ENCODE measurements around the gene DDX28.
A peak's percentile ranks its signal among the peaks of the same experiment; 100 is the strongest.
"Not testable (repeated sequence)": the region's sequence is repeated elsewhere in the genome, so short reads cannot be mapped to it uniquely, and the experiment has no call there.

Gene DDX28

GRCh38 chr16:68019167-68019680 lies 3.8 kb downstream of the DDX28 start:
- TF ChIP-seq GATA1 (IDR thresholded peaks at IDR 0.05; ENCODE audit: low read depth, low read length) (no peak), POLR2A (IDR thresholded peaks at IDR 0.05; ENCODE audit: low read length) (no peak)
- DNase-seq = no peak

- TF ChIP-seq POLR2A (IDR thresholded peaks at IDR 0.05; ENCODE audit: low read length) = no peak
- no peak for TF ChIP-seq GATA1 (IDR thresholded peaks at IDR 0.05; ENCODE audit: low read depth, low read length)
- DNase-seq = no peak
Observed at GRCh38 chr16:68015681-68016080, 7.4 kb downstream of the DDX28 start, which contains the start of gene DPEP2NB. DPEP2NB (minus strand) TSS chr16:68015911; CDS start chr16:68015770, 141 bp downstream.

- DNase-seq = no peak
Observed at GRCh38 chr16:68013440-68013839, 9.6 kb downstream of the DDX28 start.

GRCh38 chr16:68009872-68010271 lies 13.2 kb downstream of the DDX28 start:
- not testable (repeated sequence) for DNase-seq

More at GRCh38 chr16:68013440-68013839, 9.6 kb downstream of the DDX28 start:
- TF ChIP-seq GATA1 (IDR thresholded peaks at IDR 0.05; ENCODE audit: low read depth, low read length) (no peak), POLR2A (IDR thresholded peaks at IDR 0.05; ENCODE audit: low read length) (no peak)

GRCh38 chr16:68009157-68009735 lies 13.8 kb downstream of the DDX28 start:
- TF ChIP-seq POLR2A (IDR thresholded peaks at IDR 0.05; ENCODE audit: low read length) (no peak), GATA1 (IDR thresholded peaks at IDR 0.05; ENCODE audit: low read depth, low read length) (no peak)
- DNase-seq = no peak

- no peak for DNase-seq
- TF ChIP-seq POLR2A (IDR thresholded peaks at IDR 0.05; ENCODE audit: low read length) (no peak), GATA1 (IDR thresholded peaks at IDR 0.05; ENCODE audit: low read depth, low read length) (no peak)
Observed at GRCh38 chr16:68005786-68006286, 17.2 kb downstream of the DDX28 start.

GRCh38 chr16:68005211-68005610 lies 17.8 kb downstream of the DDX28 start:
- DNase-seq = no peak
- TF ChIP-seq GATA1 (IDR thresholded peaks at IDR 0.05; ENCODE audit: low read depth, low read length) (no peak), POLR2A (IDR thresholded peaks at IDR 0.05; ENCODE audit: low read length) (no peak)

- DNase-seq = no peak
- TF ChIP-seq POLR2A (IDR thresholded peaks at IDR 0.05; ENCODE audit: low read length) (no peak), GATA1 (IDR thresholded peaks at IDR 0.05; ENCODE audit: low read depth, low read length) (no peak)
Observed at GRCh38 chr16:68003031-68003430, 20.0 kb downstream of the DDX28 start.

- TF ChIP-seq POLR2A (IDR thresholded peaks at IDR 0.05; ENCODE audit: low read length) (no peak), GATA1 (IDR thresholded peaks at IDR 0.05; ENCODE audit: low read depth, low read length) (no peak)
- DNase-seq = no peak
Observed at GRCh38 chr16:68000450-68000849, 22.6 kb downstream of the DDX28 start.

GRCh38 chr16:67999985-68000384 lies 23.0 kb downstream of the DDX28 start:
- DNase-seq = no peak
- no peak for TF ChIP-seq GATA1 (IDR thresholded peaks at IDR 0.05; ENCODE audit: low read depth, low read length)
- no peak for TF ChIP-seq POLR2A (IDR thresholded peaks at IDR 0.05; ENCODE audit: low read length)

GRCh38 chr16:67998779-67999688 lies 24.0 kb downstream of the DDX28 start, which contains the start of gene DPEP2:
DPEP2 (minus strand) TSS chr16:67999484; CDS start chr16:67993212, 6,272 bp downstream.
- DNase-seq = peak; percentile 14 to 19
- TF ChIP-seq POLR2A (IDR thresholded peaks at IDR 0.05; ENCODE audit: low read length) = peak; percentile 34

GRCh38 chr16:67998231-67998778 lies 24.7 kb downstream of the DDX28 start:
- not testable (repeated sequence) for DNase-seq

GRCh38 chr16:67996666-67997065 lies 26.4 kb downstream of the DDX28 start:
- DNase-seq = peak; percentile 32 to 70
- no peak for TF ChIP-seq POLR2A (IDR thresholded peaks at IDR 0.05; ENCODE audit: low read length)
- no peak for TF ChIP-seq GATA1 (IDR thresholded peaks at IDR 0.05; ENCODE audit: low read depth, low read length)

- peak; percentile 26 to 46 for DNase-seq
- TF ChIP-seq POLR2A (IDR thresholded peaks at IDR 0.05; ENCODE audit: low read length) (no peak), GATA1 (IDR thresholded peaks at IDR 0.05; ENCODE audit: low read depth, low read length) (no peak)
Observed at GRCh38 chr16:67995423-67995822, 27.6 kb downstream of the DDX28 start.

- DNase-seq = peak; percentile 50 to 52
Observed at GRCh38 chr16:67994040-67994408, 29.0 kb downstream of the DDX28 start.
